SK-N-DZ (cell line): ENCODE data around the gene TMEM151B.
"Not testable (repeated sequence)": the region's sequence is repeated elsewhere in the genome, so short reads cannot be mapped to it uniquely, and the experiment has no call there.

ENCODE experiments used
- DNase-seq: peaks from one replicate; pipeline ENCODE4 v3.0.0-alpha.2; 2015; ENCODE audit warnings: low spot score

Gene TMEM151B

DNA sequence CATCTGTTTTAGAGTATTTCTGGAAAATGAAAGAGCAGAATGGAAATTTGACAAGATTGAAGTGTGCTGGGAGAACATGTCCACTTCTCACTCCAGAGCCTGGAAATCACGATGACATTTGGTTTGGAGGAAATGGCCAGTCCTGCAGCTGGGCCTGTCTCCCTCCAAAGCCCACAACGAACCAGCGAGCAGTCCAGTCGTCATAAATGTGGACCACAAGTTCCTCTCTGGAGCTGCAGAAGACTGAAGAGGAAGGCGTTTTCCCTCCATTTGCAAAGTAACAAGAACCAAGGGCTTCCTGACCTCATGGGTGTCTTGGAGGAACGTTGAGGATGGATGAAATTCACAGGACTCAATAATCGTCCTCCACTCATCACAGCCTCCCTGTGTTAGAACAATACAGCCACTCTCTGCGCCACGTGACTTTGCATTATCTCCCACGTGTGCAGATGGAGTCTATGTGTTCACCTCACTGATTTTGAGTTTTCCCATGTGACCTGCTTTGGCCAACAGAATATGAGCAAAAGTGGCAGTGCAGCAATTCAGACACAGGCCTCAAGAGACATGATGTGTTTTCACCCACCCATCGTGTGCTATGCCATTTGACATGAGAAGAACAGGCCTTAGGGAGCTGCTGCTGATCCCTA, 63.1 kb downstream of the TMEM151B start:
- DNase-seq, result no peak

DNA sequence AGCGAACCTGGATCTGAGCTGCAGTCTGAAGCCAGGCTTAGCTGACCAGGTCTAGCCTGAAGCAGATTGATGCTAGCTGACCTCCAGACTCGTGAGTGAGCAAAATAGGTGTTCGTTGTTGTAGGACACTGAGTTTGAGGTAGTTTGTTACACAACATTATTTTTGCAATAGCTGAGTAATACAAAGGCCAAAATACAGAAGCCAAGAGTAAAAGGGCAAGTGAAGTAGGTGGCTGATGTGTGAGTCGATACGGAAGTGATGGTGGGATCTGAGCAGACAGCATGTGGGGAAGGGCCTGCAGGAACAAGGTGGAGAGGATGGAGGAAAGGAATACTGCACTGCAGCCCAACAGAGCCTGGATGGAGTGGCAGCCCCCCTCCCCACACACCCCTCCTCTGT, 63.7 kb downstream of the TMEM151B start:
- DNase-seq, result no peak

- DNase-seq, result no peak
Measured at GRCh38 chr6:44335631-44336030, 65.4 kb downstream of the TMEM151B start.

GRCh38 chr6:44338228-44339122, 68.2 kb downstream of the TMEM151B start:
- DNase-seq, result peak; percentile 84

GRCh38 chr6:44339301-44339700, 69.1 kb downstream of the TMEM151B start:
- no peak for DNase-seq

GRCh38 chr6:44339763-44340625, 69.7 kb downstream of the TMEM151B start:
- DNase-seq, result no peak

DNA sequence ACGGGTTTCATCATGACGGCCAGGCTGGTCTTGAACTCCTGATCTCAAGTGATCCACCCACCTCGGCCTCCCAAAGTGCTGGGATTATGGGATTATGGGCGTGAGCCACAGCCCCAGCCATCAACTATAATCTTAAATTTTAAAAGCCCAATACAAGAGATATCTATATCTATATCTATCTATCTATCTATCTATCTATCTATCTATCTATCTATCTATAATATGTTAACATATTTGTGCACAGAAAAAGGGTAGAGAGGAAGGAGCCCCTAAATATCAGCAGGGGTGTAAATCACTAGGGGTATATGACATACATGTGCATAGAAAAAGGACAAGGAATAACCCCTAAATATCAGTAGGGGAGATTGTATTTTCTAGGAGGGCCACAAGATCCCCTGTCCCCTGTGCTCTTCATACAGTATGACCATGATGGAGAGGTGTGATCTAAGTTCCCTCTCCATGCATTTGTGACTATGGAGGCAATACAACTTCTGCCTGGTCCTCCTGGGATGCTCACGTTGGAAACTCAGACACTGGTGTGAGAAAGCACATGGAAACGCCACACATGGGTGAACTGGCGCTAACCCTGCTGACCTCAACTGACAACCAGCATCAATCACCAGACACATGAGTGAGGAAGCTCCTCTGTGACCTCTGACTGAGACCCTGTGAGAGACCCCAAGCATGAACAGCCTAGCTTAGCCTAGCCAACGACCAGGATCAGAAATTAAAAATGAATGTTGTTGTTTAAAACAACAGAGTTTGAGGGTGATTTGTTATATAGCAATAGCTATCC, 71.0 kb downstream of the TMEM151B start:
- DNase-seq, result peak; percentile 88

DNA sequence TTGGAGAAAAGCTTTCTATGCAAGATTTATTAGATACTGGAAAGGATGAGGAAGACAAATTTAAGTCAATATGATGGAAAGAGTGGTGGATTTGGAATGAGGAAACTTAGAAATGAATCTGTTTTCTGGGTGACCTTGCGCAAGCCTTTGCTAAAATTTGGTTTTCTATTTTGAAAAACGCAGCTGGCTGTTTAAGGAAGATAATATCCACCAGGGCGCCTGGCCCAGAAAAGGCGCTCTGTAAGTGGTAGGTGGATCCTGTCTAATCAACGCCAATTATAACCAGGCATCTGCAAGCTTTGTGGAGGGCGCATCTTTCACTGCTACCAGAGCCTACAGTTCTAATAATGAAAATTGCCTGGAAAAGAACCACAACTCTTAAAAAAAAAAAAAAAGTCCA, 71.8 kb downstream of the TMEM151B start:
- DNase-seq, result peak; percentile 91

- DNase-seq, result no peak
Measured at GRCh38 chr6:44342489-44342888, 72.2 kb downstream of the TMEM151B start, which contains the start of gene SPATS1. Gene SPATS1 (plus strand): TSS chr6:44342650. CDS start chr6:44343096, 446 bp downstream.

DNA sequence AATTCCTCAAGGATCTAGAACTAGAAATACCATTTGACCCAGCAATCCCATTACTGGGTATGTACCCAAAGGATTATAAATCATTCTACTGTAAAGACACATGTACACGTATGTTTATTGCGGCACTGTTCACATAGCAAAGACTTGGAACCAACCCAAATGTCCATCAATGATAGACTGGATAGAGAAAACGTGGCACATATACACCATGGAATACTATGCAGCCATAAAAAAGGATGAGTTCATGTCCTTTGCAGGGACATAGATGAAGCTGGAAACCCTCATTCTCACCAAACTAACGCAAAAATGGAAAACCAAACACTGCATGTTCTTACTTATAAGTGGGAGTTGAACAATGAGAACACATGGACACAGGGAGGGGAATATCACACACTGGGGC, 76.6 kb downstream of the TMEM151B start:
- not testable (repeated sequence) for DNase-seq

DNA sequence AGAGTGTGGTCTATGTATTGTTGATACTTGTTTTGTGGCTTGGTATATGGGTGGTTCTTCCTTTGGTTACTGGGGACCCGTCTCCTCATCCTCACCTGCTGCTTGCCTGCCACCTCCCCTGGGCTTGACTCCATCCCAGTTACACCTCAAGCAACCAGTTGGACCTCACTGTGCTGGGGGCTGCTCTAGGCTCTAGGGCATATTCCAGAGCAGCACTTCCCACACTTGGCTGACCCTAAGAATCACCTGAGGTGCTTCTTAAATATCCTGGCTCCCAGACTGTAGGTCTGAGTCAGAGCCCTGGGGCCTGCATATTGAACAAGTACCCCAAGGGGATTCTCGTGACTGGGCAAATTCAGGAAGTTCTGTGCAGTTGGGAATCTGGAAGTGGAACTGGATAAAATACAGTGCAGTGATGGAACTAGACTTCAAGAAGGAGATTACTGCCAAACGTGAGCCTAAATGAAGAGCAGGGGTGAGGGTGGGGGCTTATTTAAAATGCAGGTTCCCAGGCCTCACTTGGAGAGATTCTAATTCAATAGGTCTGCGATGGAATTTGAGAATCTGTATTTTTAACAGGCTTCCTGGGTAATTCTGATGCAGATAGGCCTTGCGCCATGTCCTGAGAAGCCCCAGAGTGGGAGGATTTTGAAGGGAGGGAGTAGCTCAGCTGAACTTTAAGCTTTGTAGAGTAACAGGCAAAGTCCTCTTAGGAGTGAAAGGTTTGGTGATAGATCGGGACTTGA, 79.8 kb downstream of the TMEM151B start:
- DNase-seq, result no peak

DNA sequence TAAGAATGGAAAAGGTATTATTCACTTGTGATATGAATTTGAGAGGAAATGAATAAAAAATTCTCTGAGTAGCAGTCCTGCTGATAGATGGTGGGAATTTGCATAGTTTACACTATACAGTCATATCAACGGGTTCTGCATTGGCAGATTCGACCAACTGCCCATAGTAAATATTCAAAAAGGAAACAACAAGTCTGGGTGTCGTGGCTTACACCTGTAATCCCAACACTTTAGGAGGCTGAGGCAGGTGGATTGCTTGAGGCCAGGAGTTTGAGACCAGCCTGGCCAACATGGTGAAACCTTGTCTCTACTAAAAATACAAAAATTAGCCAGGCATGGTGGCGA, 80.4 kb downstream of the TMEM151B start:
- DNase-seq, result not testable (repeated sequence)

GRCh38 chr6:44352259-44352658, 82.0 kb downstream of the TMEM151B start:
- no peak for DNase-seq

- DNase-seq, result no peak
Measured at GRCh38 chr6:44353336-44353735, 83.1 kb downstream of the TMEM151B start.

- DNase-seq, result no peak
Measured at GRCh38 chr6:44355640-44356039, 85.4 kb downstream of the TMEM151B start.

- no peak for DNase-seq
Measured at GRCh38 chr6:44356487-44356886, 86.2 kb downstream of the TMEM151B start.
